ENCODE results near the gene CHST11.

CHST11 gene

DNA sequence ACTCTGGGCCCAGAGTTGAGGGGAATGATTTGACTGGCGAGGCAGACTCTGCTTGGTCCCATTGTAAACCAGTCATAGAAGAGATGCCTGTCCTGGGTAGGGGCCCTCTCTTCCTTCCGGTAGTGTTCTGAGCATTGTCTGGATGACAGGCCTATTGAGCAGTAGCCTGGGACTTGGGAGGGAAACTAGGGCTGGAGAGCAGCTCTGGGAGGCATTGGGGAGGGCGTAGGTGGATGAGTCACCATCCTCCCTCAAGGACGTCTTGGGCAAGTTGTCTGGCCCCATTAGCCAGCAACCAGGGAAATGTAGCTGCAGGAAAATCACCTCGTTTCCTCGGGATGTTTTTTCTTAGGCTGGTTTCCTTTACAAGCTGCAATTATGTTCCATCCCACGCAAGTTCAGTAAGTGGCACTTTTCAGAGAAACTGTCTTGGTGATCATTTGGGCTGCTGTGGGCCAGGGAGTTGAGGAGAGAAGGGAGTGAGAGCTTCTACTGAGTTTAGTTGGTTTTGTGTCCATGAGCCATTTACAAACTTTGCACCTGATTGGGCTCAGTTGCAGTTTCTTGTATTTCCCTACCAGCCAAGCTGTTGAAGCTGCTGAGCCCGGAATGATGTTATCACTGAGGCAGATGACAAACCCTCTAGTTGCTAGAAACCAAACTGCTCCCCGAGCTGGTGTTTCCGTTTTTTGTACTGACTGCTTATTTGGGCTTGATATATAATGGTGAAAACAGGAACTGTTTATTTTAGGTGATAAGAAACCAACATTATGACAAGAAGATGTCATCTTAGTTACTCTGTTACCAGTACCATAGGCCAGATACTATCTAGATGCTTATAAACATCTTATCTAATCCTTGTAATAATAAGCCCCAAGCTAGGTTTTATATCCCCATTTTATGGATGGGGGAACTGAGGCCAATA, 147.6 kb downstream of the CHST11 start:
- H3K27me3 ChIP-seq (replicated peaks in 2 of 5; ENCODE audit: control insufficient read depth in 4 of 5, insufficient read depth in 5 of 5, low read length in 4 of 5): no peaks in the 10 kb centered on the region
- DNase-seq: peak; percentile 88 to 97 (median 96)
- H3K4me3 ChIP-seq (ENCODE audit: control insufficient read depth in 1 of 7, extremely low read depth in 1 of 7, insufficient read depth in 4 of 7, low read depth in 2 of 7, low read length in 6 of 7): peak overlapping the region in 3 of 7 experiments; percentile 14 to 23 (median 19)
- peak overlapping the region; percentile 75 to 92 for H3K27ac ChIP-seq (ENCODE audit: insufficient read depth in 1 of 2, low read depth in 1 of 2, low read length in 2 of 2, poor library complexity in 1 of 2, severe bottlenecking in 2 of 2)
- ChIA-PET POLR2A (interaction anchor here (0.6 to 2.2 kb wide), 11 partner anchors 16 to 221 kb away, joined by 3 to 9 read pairs (median 3); no protein-coding TSS in a partner anchor), CTCF (interaction anchor here (0.8 to 4.1 kb wide), 16 partner anchors 10 to 69 kb away, joined by 3 to 21 read pairs (median 4); no protein-coding TSS in a partner anchor)
- 19% methylated on average over 8 of the region's 10 CpGs for WGBS (ENCODE audit: insufficient coverage)
- H3K9me3 ChIP-seq (ENCODE audit: control extremely low read depth in 1 of 5, control insufficient read depth in 4 of 5, insufficient read depth in 2 of 5, low read depth in 1 of 5, low read length in 4 of 5): no peaks in the 10 kb centered on the region
- H3K4me1 ChIP-seq (ENCODE audit: control extremely low read depth in 1 of 4, control insufficient read depth in 4 of 4, insufficient read depth in 4 of 4, low read length in 3 of 4): peaks cover 22 to 82% (median 73%) of the 10 kb centered on the region in 4 experiments
- H3K36me3 ChIP-seq (ENCODE audit: control insufficient read depth in 4 of 4, insufficient read depth in 4 of 4, low read length in 3 of 4): peaks cover 0 to 64% (median 21%) of the 10 kb centered on the region in 4 experiments

DNA sequence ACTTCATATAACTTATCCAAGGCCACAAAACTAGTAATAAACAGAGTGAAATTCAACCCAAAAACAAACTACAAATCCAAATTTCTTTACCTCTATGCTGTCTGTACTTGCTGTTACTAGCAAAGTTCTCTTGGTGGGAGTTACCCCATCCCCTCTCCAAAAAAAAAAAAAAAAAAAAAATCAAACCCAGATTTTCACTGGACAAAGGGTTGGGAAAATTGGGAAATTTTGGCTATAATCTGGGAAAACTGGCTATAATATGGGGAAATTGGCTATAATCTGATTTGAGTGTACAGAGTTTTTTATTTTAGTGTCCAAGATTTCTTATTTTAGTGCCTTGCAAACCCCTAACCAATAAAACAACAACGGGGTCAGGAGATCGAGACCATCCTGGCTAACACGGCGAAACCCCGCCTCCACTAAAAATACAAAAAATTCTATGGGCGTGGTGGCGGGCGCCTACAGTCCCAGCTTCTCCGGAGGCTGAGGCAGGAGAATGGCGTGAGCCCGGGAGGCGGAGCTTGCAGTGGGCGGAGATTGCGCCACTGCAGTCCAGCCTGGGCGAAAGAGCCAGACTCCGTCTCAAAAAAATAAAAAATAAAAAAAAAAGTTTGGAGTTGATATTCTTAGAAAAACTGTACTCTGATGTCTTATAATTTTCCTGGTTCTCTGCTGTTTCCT, 148.4 kb downstream of the CHST11 start:
- H3K4me3 ChIP-seq (ENCODE audit: control insufficient read depth in 1 of 7, extremely low read depth in 1 of 7, insufficient read depth in 4 of 7, low read depth in 2 of 7, low read length in 6 of 7): no peak overlapping the region

DNA sequence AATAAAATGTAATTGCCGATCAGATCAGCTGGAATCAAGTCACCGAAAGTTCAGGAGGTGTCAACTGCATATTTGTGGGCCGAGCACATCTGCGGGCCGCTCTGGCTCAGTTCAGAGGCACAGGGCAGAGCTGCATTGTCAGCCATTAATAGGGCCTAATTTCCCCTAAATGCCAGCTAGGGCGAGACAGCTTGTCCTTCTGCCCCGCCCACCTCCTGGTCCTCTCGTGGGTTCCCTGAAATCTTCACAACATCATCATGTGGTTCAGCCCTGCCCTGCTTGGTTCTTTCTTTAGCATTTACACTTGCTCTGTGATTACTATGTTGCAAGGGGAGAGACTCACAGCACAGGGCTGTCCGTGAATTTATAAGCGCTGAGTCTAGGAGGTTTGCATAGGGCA, 148.9 kb downstream of the CHST11 start:
- peak; percentile 37 to 79 (median 73) for DNase-seq
- POLR2A ChIA-PET: interaction anchor here (1.1 kb wide), 1 partner anchor 38 kb away, joined by 3 read pairs; no protein-coding TSS in a partner anchor
- peaks cover 15 to 76% (median 59%) of the 10 kb centered on the region in 4 experiments for H3K4me1 ChIP-seq (ENCODE audit: control extremely low read depth in 1 of 4, control insufficient read depth in 4 of 4, insufficient read depth in 4 of 4, low read length in 3 of 4)
- no peak overlapping the region for H3K4me3 ChIP-seq (ENCODE audit: control insufficient read depth in 1 of 7, extremely low read depth in 1 of 7, insufficient read depth in 4 of 7, low read depth in 2 of 7, low read length in 6 of 7)
- no peaks in the 10 kb centered on the region for H3K27me3 ChIP-seq (replicated peaks in 2 of 5; ENCODE audit: control insufficient read depth in 4 of 5, insufficient read depth in 5 of 5, low read length in 4 of 5)
- WGBS (ENCODE audit: insufficient coverage): 65% methylated on average over 10 of the region's 10 CpGs
- H3K36me3 ChIP-seq (ENCODE audit: control insufficient read depth in 4 of 4, insufficient read depth in 4 of 4, low read length in 3 of 4): peaks cover 4 to 69% (median 23%) of the 10 kb centered on the region in 4 experiments
- no peaks in the 10 kb centered on the region for H3K9me3 ChIP-seq (ENCODE audit: control extremely low read depth in 1 of 5, control insufficient read depth in 4 of 5, insufficient read depth in 2 of 5, low read depth in 1 of 5, low read length in 4 of 5)
- CTCF ChIA-PET: interaction anchor here (0.8 to 4.1 kb wide), 8 partner anchors 10 to 71 kb away, joined by 3 to 21 read pairs (median 4); no protein-coding TSS in a partner anchor
- no peak overlapping the region for H3K27ac ChIP-seq (ENCODE audit: insufficient read depth in 1 of 2, low read depth in 1 of 2, low read length in 2 of 2, poor library complexity in 1 of 2, severe bottlenecking in 2 of 2)

More for the DNA sequence above, 148.4 kb downstream of the CHST11 start:
- Histone ChIP-seq H3K4me1 (ENCODE audit: control extremely low read depth in 1 of 4, control insufficient read depth in 4 of 4, insufficient read depth in 4 of 4, low read length in 3 of 4) (peaks cover 18 to 77% (median 65%) of the 10 kb centered on the region in 4 experiments), H3K36me3 (ENCODE audit: control insufficient read depth in 4 of 4, insufficient read depth in 4 of 4, low read length in 3 of 4) (peaks cover 0 to 68% (median 21%) of the 10 kb centered on the region in 4 experiments), H3K27me3 (replicated peaks in 2 of 5; ENCODE audit: control insufficient read depth in 4 of 5, insufficient read depth in 5 of 5, low read length in 4 of 5) (no peaks in the 10 kb centered on the region), H3K27ac (ENCODE audit: insufficient read depth in 1 of 2, low read depth in 1 of 2, low read length in 2 of 2, poor library complexity in 1 of 2, severe bottlenecking in 2 of 2) (peak overlapping the region; percentile 47 to 92), H3K9me3 (ENCODE audit: control extremely low read depth in 1 of 5, control insufficient read depth in 4 of 5, insufficient read depth in 2 of 5, low read depth in 1 of 5, low read length in 4 of 5) (no peaks in the 10 kb centered on the region)
- CTCF ChIA-PET: interaction anchor here (0.8 to 4.1 kb wide), 10 partner anchors 12 to 70 kb away, joined by 3 to 21 read pairs (median 4); no protein-coding TSS in a partner anchor
- POLR2A ChIA-PET: interaction anchor here (0.6 to 2.2 kb wide), 7 partner anchors 15 to 114 kb away, joined by 3 to 9 read pairs (median 3); no protein-coding TSS in a partner anchor
- peak in 2 of 3 donors; percentile 25 to 32 for DNase-seq
- WGBS (ENCODE audit: insufficient coverage): 98% methylated on average over 13 of the region's 16 CpGs

- H3K9me3 ChIP-seq (ENCODE audit: control extremely low read depth in 1 of 5, control insufficient read depth in 4 of 5, insufficient read depth in 2 of 5, low read depth in 1 of 5, low read length in 4 of 5): peaks cover 0 to 3% (median 0%) of the 10 kb centered on the region in 5 experiments
- H3K27ac ChIP-seq (ENCODE audit: insufficient read depth in 1 of 2, low read depth in 1 of 2, low read length in 2 of 2, poor library complexity in 1 of 2, severe bottlenecking in 2 of 2): peak overlapping the region in 1 of 2 experiments; percentile 28
- ChIA-PET CTCF (interaction anchor here (1.4 to 1.9 kb wide), 2 partner anchors 21 to 149 kb away, joined by 3 to 10 read pairs; no protein-coding TSS in a partner anchor), POLR2A (no interaction called here)
- DNase-seq: no peak
- H3K4me1 ChIP-seq (ENCODE audit: control extremely low read depth in 1 of 4, control insufficient read depth in 4 of 4, insufficient read depth in 4 of 4, low read length in 3 of 4): peaks cover 4 to 52% (median 33%) of the 10 kb centered on the region in 4 experiments
- H3K4me3 ChIP-seq (ENCODE audit: control insufficient read depth in 1 of 7, extremely low read depth in 1 of 7, insufficient read depth in 4 of 7, low read depth in 2 of 7, low read length in 6 of 7): no peak overlapping the region
- WGBS (ENCODE audit: insufficient coverage): no CpG with 5 or more reads among the region's 4 CpGs
- peaks cover 13 to 69% (median 23%) of the 10 kb centered on the region in 4 experiments for H3K36me3 ChIP-seq (ENCODE audit: control insufficient read depth in 4 of 4, insufficient read depth in 4 of 4, low read length in 3 of 4)
- no peaks in the 10 kb centered on the region for H3K27me3 ChIP-seq (replicated peaks in 2 of 5; ENCODE audit: control insufficient read depth in 4 of 5, insufficient read depth in 5 of 5, low read length in 4 of 5)
Observed at GRCh38 chr12:104608998-104609397, 152.2 kb downstream of the CHST11 start.

DNA sequence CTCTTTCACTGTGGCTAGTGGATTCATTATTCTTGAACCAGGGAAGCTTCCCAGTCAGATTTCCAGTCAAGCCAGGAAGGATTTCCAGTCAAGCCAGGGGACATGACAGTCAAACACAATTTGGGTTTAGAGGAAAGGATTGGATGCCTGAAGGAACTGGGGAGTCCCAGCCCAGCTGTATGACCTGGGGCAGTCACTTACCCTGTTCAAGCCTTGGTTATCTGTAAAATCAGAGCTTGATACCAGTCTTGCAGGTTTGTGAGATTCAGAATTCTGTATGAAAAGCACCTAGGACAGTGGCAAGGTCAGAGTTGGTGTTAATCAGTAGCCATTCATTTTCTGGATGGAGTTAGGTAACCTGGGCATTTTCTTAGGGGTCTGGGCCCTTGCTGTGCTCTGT, 152.7 kb downstream of the CHST11 start:
- peaks cover 0 to 3% (median 0%) of the 10 kb centered on the region in 5 experiments for H3K9me3 ChIP-seq (ENCODE audit: control extremely low read depth in 1 of 5, control insufficient read depth in 4 of 5, insufficient read depth in 2 of 5, low read depth in 1 of 5, low read length in 4 of 5)
- peaks cover 13 to 69% (median 23%) of the 10 kb centered on the region in 4 experiments for H3K36me3 ChIP-seq (ENCODE audit: control insufficient read depth in 4 of 4, insufficient read depth in 4 of 4, low read length in 3 of 4)
- ChIA-PET POLR2A (no interaction called here), CTCF (interaction anchor here (1.1 to 1.9 kb wide), 3 partner anchors 21 to 150 kb away, joined by 3 to 10 read pairs (median 3); no protein-coding TSS in a partner anchor)
- no peak overlapping the region for H3K4me3 ChIP-seq (ENCODE audit: control insufficient read depth in 1 of 7, extremely low read depth in 1 of 7, insufficient read depth in 4 of 7, low read depth in 2 of 7, low read length in 6 of 7)
- peak overlapping the region in 1 of 2 experiments; percentile 28 for H3K27ac ChIP-seq (ENCODE audit: insufficient read depth in 1 of 2, low read depth in 1 of 2, low read length in 2 of 2, poor library complexity in 1 of 2, severe bottlenecking in 2 of 2)
- H3K4me1 ChIP-seq (ENCODE audit: control extremely low read depth in 1 of 4, control insufficient read depth in 4 of 4, insufficient read depth in 4 of 4, low read length in 3 of 4): peaks cover 2 to 47% (median 28%) of the 10 kb centered on the region in 4 experiments
- DNase-seq: no peak
- H3K27me3 ChIP-seq (replicated peaks in 2 of 5; ENCODE audit: control insufficient read depth in 4 of 5, insufficient read depth in 5 of 5, low read length in 4 of 5): no peaks in the 10 kb centered on the region

GRCh38 chr12:104610513-104611235, 153.9 kb downstream of the CHST11 start:
- DNase-seq: no peak
- peaks cover 13 to 78% (median 25%) of the 10 kb centered on the region in 4 experiments for H3K36me3 ChIP-seq (ENCODE audit: control insufficient read depth in 4 of 4, insufficient read depth in 4 of 4, low read length in 3 of 4)
- H3K4me3 ChIP-seq (ENCODE audit: control insufficient read depth in 1 of 7, extremely low read depth in 1 of 7, insufficient read depth in 4 of 7, low read depth in 2 of 7, low read length in 6 of 7): no peak overlapping the region
- peaks cover 2 to 39% (median 19%) of the 10 kb centered on the region in 4 experiments for H3K4me1 ChIP-seq (ENCODE audit: control extremely low read depth in 1 of 4, control insufficient read depth in 4 of 4, insufficient read depth in 4 of 4, low read length in 3 of 4)
- peaks cover 0 to 3% (median 0%) of the 10 kb centered on the region in 5 experiments for H3K9me3 ChIP-seq (ENCODE audit: control extremely low read depth in 1 of 5, control insufficient read depth in 4 of 5, insufficient read depth in 2 of 5, low read depth in 1 of 5, low read length in 4 of 5)
- ChIA-PET POLR2A (no interaction called here), CTCF (interaction anchor here (0.8 to 1.9 kb wide), 5 partner anchors 19 to 151 kb away, joined by 3 to 10 read pairs (median 3); no protein-coding TSS in a partner anchor)
- H3K27me3 ChIP-seq (replicated peaks in 2 of 5; ENCODE audit: control insufficient read depth in 4 of 5, insufficient read depth in 5 of 5, low read length in 4 of 5): no peaks in the 10 kb centered on the region
- no peak overlapping the region for H3K27ac ChIP-seq (ENCODE audit: insufficient read depth in 1 of 2, low read depth in 1 of 2, low read length in 2 of 2, poor library complexity in 1 of 2, severe bottlenecking in 2 of 2)
- 100% methylated on average over 3 of the region's 6 CpGs for WGBS (ENCODE audit: insufficient coverage)

Measured in common myeloid progenitor, CD34-positive (primary cell).